GM15510 (cell line): Measurements from ENCODE around the gene SSX7.
"Not testable (repeated sequence)": the region's sequence is repeated elsewhere in the genome, so short reads cannot be mapped to it uniquely, and the experiment has no call there.

Source experiments
- POLR2A ChIP-seq: IDR thresholded peaks from 3 replicates; pipeline ENCODE4 v1.6.1; 2011; ENCODE audit warnings: borderline replicate concordance; ENCODE audit not compliant: insufficient read length; ENCODE audit errors: extremely low read depth

The SSX7 gene, protein sequence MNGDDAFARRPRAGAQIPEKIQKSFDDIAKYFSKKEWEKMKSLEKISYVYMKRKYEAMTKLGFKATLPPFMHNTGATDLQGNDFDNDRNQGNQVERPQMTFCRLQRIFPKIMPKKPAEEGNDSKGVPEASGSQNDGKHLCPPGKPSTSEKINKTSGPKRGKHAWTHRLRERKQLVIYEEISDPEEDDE

DNA sequence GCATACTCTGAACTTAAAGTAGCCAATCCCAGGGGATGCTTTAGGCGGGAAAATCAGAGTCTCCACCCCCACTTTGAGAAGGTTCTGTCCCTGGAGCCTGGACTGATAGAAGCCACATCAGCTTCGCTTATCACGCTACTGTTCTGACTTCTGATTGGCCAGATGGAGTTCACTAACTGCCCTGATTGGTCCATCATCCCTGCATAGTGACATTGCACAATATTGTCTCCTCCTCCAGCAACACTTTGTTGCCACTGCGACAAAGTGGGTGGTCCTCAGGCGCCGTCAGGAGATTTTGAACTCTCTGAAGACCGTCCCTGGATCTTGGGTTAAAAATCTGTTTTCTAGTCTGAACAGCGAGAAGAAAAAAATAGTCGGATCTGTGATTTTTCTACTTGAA is at the start of gene SSX7:
Gene SSX7, minus strand, starts transcription at position 101 of the 400 bp plus-strand sequence. CDS start 1,428 bp downstream, outside the sequence.
- TF ChIP-seq POLR2A: not testable (repeated sequence)

DNA sequence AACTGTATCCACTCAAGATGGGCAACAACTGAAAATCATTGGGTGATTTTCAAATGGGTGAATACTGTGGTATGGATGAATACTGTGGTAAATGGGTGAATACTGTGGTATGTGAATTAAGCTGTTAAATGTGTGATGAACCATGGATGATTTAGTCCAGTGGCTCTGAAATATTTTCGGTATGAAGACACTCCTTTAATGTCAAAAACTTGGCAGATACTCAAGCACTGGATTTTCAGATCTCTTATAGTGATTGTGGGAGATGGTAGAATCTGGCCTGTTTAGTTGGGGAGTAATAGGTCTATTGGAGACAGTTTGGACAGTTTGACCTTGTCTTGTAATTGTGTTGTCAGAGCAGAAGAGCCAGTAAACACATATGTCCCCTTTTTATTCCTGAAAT is 45.7 kb downstream of the SSX7 start:
- TF ChIP-seq POLR2A: no peak

DNA sequence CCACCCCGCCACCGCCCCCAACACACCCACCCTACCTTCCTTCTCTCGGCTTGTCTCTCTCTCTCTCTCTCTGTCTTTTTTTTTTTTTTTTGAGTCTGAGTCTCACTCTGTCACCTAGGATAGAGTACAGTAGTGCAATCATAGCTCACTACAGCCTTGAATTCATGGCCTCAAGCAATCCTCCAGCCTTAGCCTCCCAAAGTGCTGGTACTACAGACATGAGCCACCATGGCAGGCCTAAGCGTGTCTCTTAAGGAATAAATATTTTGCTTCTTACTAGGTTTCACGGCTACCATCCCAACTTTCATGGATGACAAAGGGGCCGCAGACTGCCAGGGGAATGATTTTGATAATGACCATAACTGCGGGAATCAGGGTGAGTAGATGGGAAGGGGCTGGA is 55.8 kb downstream of the SSX7 start:
- TF ChIP-seq POLR2A: no peak

DNA sequence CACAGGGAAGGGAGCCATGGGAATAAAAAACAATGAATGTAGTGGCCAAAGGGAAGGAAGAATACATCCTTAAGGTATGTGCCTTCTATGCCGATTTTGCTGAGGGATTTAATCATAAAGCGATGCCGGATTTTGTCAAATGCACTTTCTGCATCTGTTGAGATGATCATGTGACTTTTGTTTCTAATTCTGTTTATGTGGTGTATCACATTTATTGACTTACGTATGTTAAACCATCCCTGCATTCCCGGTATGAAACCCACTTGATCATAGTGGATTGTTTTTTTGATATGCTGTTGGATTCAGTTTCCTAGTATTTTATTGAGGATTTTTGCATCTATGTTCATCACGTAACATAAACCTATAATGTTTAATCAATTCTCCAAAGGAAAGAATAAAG is 60.0 kb downstream of the SSX7 start:
- no peak for TF ChIP-seq POLR2A
